K562 (cell line): Measurements from ENCODE around the gene PFKL. TPM values are rescaled to one million over a fixed set of nuclear protein-coding genes. Genes with fewer than 3 reads are reported as not detected.

Experiments
- ATAC-seq: fragments of 200-7000 bp; cut with Tn5 transposase; 3 replicates; pipeline ENCODE4 v1.9.1; 2020; ENCODE audit warnings: moderate library complexity
- BruUV-seq: library from RNA; stranded (reverse); fragments of 400-500 nt; replicated peaks from 2 replicates; lab custom pipeline; 2021; lab: Mats Ljungman, UMichigan
- CTCF ChIA-PET: fragments of 300-600 bp; formaldehyde crosslinking; extraction: SDS; loops from one replicate; lab custom pipeline; 2021; ENCODE audit warnings: low intra/inter-chr PET ratio; lab: Yijun Ruan, JAX
- POLR2A ChIA-PET: fragments of 300-600, 350-650 bp; sonication (Branson Sonifier 250); formaldehyde crosslinking; extraction: SDS; loops from one replicate; lab custom pipeline; 2021; ENCODE audit warnings: antibody characterized with exemption, inconsistent platforms; lab: Yijun Ruan, JAX
- DNase-seq, 4 experiments: peaks; one replicate each; pipeline versions ENCODE4 v3.0.0 to v3.0.0-alpha.2; 2011 to 2018; ENCODE audit warnings: low spot score in 3 of 4, mixed read lengths in 3 of 4; ENCODE audit errors: extremely low read depth in 1 of 4
- FAIRE-seq: peaks from 2 replicates; lab custom pipeline; 2011; peaks lifted over from hg19 to GRCh38; lab: Jason Lieb, UNC
- H2AFZ ChIP-seq: 2 replicates; pipeline ENCODE4 v1.6.0; 2011; ENCODE audit warnings: low read depth, low read length, control low read depth, inconsistent platforms
- H3K27ac ChIP-seq: fragments of 200-600 bp; 3 replicates; pipeline ENCODE4 v1.8.0; 2011; ENCODE audit warnings: low read depth, mild to moderate bottlenecking, control low read depth, inconsistent platforms, low read length, moderate library complexity, mixed read lengths; ENCODE audit errors: extremely low read depth
- H3K27me3 ChIP-seq, 2 experiments: fragments of 300-600 bp in 1 of 2; 2 replicates in 1 of 2; 3 replicates in 1 of 2; pipeline versions ENCODE4 v1.6.0 to v1.8.0; 2011; ENCODE audit warnings: inconsistent platforms in 2 of 2, low read length in 2 of 2, mild to moderate bottlenecking in 1 of 2, mixed read lengths in 1 of 2, moderate library complexity in 1 of 2; ENCODE audit not compliant: control insufficient read depth in 2 of 2, insufficient read depth in 2 of 2
- H3K36me3 ChIP-seq: fragments of 300-600 bp; 3 replicates; pipeline ENCODE4 v1.8.0; 2011; ENCODE audit warnings: mild to moderate bottlenecking, low read length, inconsistent platforms; ENCODE audit not compliant: control insufficient read depth, insufficient read depth
- H3K4me1 ChIP-seq, 2 experiments: fragments of 200-600 bp in 1 of 2; replicated peaks in 1 of 2; 2 replicates in 1 of 2; 3 replicates in 1 of 2; pipeline versions ENCODE4 v1.5.1 to v1.8.0; 2011; ENCODE audit warnings: inconsistent platforms in 2 of 2, low read length in 2 of 2, mild to moderate bottlenecking in 1 of 2, mixed read lengths in 1 of 2, moderate library complexity in 1 of 2; ENCODE audit not compliant: control insufficient read depth in 2 of 2, insufficient read depth in 2 of 2
- H3K4me2 ChIP-seq: 2 replicates; pipeline ENCODE4 v1.6.1; 2011; ENCODE audit warnings: low read length, control low read depth, inconsistent platforms, mixed read lengths; ENCODE audit not compliant: insufficient read depth
- H3K4me3 ChIP-seq: fragments of 200-600 bp; sonication (generic), shearing (Covaris generic); 2 replicates; pipeline ENCODE4 v1.5.1; 2016; ENCODE audit warnings: control low read depth, inconsistent platforms
- H3K79me2 ChIP-seq: fragments of 200-600 bp; 3 replicates; pipeline ENCODE4 v1.8.0; 2011; ENCODE audit warnings: low read length, inconsistent platforms; ENCODE audit not compliant: control insufficient read depth, insufficient read depth
- H3K9ac ChIP-seq, 2 experiments: 2 replicates each; pipeline versions ENCODE4 v1.6.0 to v1.6.1; 2011; ENCODE audit warnings: low read depth in 2 of 2, low read length in 2 of 2, control low read depth in 1 of 2, inconsistent platforms in 1 of 2, mild to moderate bottlenecking in 1 of 2, mixed read lengths in 1 of 2; ENCODE audit not compliant: insufficient read depth in 1 of 2
- H3K9me1 ChIP-seq: one replicate; pipeline ENCODE4 v1.6.0; 2011; ENCODE audit warnings: inconsistent platforms, mild to moderate bottlenecking, low read length, moderate library complexity; ENCODE audit not compliant: control insufficient read depth, insufficient read depth
- H3K9me3 ChIP-seq: replicated peaks from 2 replicates; pipeline ENCODE4 v1.5.1; 2011; ENCODE audit warnings: low read depth, low read length, inconsistent platforms; ENCODE audit not compliant: control insufficient read depth, insufficient read depth
- H4K20me1 ChIP-seq: replicated peaks from 2 replicates; pipeline ENCODE4 v1.6.1; 2011; ENCODE audit warnings: low read length, inconsistent platforms, mixed read lengths; ENCODE audit not compliant: control insufficient read depth, insufficient read depth
- POLR2AphosphoS2 ChIP-seq: IDR thresholded peaks from 2 replicates; pipeline ENCODE4 v1.6.1; 2012; ENCODE audit warnings: low read length, improper control_type of control experiment
- ZBTB17 ChIP-seq: fragments of 450-650 bp; formaldehyde crosslinking; IDR thresholded peaks from 2 replicates; pipeline ENCODE4 v1.4.0; 2020; ENCODE audit warnings: mild to moderate bottlenecking
- WGBS: fragments of 100-300 bp; shearing (Covaris generic); methylation state at CpG from one replicate; pipeline ENCODE4 v1.1.6; 2016; ENCODE audit warnings: low coverage, mixed read lengths; ENCODE audit not compliant: insufficient coverage; ENCODE audit errors: missing lambda C conversion rate; 5-methylcytosine and 5-hydroxymethylcytosine counted together
- in situ Hi-C: fragments of 300-500 bp; cut with MboI; formaldehyde crosslinking; loops from 4 replicates; pipeline ENCODE4 v1.15.0; 2018; ENCODE audit warnings: inconsistent platforms, mixed read lengths
- intact Hi-C: fragments of 100-400 bp; cut with micrococcal nuclease; formaldehyde crosslinking; loops from 2 replicates; pipeline ENCODE4 v1.14.2; 2022
- polyA plus RNA-seq, 8 experiments: library from polyadenylated mRNA; depleted of rRNA in 4 of 8; stranded (reverse) in 5 of 8; unstranded in 3 of 8; fragments of >200 nt; fragmentation: Nextera tagmentation in 2 of 8; fragmentation: Illumina TruSeq in 1 of 8; extraction: Ambion mirVana in 2 of 8; extraction: Trizol in 1 of 8; gene quantifications; 2 replicates each; pipeline versions ENCODE4 v1.2.1 to v1.2.3, GENCODE V29; 2011 to 2014; ENCODE audit warnings: inconsistent platforms in 1 of 8, missing spikeins in 1 of 8
- total RNA-seq, 7 experiments: library from RNA; depleted of rRNA in 6 of 7; stranded (reverse); fragments of >200 nt in 6 of 7; fragmentation: Illumina TruSeq in 2 of 7; extraction: Trizol in 2 of 7; gene quantifications; 2 replicates each; pipeline versions ENCODE4 v1.2.1 to v1.2.3, GENCODE V29; 2011 to 2021; ENCODE audit warnings: low replicate concordance in 1 of 7
- TF ChIP-seq, protein P1 (sequence below): fragments of 450-650 bp; IDR thresholded peaks from 2 replicates; pipeline ENCODE4 v1.6.1; 2018; ENCODE audit warnings: mild to moderate bottlenecking, low read depth; ENCODE audit not compliant: partially characterized antibody

The PFKL gene
- total and polyA plus RNA-seq, 9 of the 15 experiments (the other 6 are each of a cell fraction or from before 2014, with no cell fraction given) = 1.1 to 124 (median 45.6) TPM

DNA sequence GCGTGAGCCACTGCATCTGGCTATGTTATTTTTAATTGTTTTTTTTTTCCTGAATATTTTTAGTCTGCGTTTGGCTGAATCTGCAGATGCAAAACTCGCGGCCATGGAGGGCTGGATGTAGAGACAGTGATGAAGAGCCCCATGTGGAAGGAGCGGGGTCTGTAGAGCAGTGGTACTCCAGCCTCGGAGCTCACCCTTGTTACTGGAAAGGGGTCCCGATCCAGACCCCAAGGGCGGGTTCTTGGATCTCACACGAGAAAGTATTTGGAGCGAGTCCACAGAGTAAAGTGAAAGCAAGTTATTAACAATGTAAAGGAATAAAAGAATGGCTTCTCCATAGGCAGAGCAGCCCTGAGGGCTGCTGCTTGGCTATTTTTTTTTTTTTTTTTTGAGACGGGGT, 56.3 kb downstream of the PFKL start:
- ATAC-seq (no peak), DNase-seq (no peak), FAIRE-seq (no peak)
- Histone ChIP-seq H3K4me1 (peaks cover 0 to 4% of the 10 kb centered on the region in 2 experiments; a peak in 1 of 5 replicates), H3K36me3 (no peaks in the 10 kb centered on the region), H3K79me2 (no peaks in the 10 kb centered on the region), H4K20me1 (no peaks in the 10 kb centered on the region; the same call in 1 of the 2 replicates), H3K9me3 (peaks cover 1% of the 10 kb centered on the region; the same call in 1 of the 2 replicates), H3K27ac (no peak overlapping the region), H3K4me2 (no peak overlapping the region), H2AFZ (no peak overlapping the region), H3K9ac (no peak overlapping the region), H3K4me3 (no peak overlapping the region), H3K9me1 (no peaks in the 10 kb centered on the region), H3K27me3 (peaks cover 64 to 91% of the 10 kb centered on the region in 2 experiments)
- ChIA-PET POLR2A (no interaction called here), CTCF (no interaction called here)
- intact Hi-C loops (no loop called here), in situ Hi-C loops (no loop called here)
- BruUV-seq = no TSS peak
- no peak for TF ChIP-seq POLR2AphosphoS2
- 2% methylated on average over 11 of the region's 11 CpGs for WGBS

DNA sequence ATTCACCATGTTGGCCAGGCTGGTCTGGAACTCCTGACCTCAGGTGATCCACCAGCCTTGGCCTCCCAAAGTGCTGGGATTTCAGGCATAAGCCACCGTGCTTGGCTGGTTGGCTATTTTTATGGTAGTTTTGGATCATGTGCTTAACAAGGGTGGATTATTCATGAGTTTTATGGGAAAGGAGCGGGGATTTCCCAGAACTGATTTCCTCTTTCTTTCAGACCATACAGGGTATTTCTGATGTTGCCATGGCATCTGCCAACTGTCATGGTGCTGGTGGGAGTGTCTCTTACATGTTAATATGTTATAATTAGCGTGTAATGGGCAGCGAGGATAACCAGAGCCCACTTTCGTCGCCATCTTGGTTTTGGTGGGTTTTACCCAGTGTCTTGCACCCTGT, 56.8 kb downstream of the PFKL start:
- intact Hi-C loops = no loop called here
- H4K20me1 ChIP-seq = no peaks in the 10 kb centered on the region; the same call in 1 of the 2 replicates

More for the DNA sequence above, 56.8 kb downstream of the PFKL start:
- FAIRE-seq (no peak), ATAC-seq (no peak), DNase-seq (no peak)
- under 1% methylated on average over 6 of the region's 6 CpGs for WGBS
- TF ChIP-seq, protein P1, sequence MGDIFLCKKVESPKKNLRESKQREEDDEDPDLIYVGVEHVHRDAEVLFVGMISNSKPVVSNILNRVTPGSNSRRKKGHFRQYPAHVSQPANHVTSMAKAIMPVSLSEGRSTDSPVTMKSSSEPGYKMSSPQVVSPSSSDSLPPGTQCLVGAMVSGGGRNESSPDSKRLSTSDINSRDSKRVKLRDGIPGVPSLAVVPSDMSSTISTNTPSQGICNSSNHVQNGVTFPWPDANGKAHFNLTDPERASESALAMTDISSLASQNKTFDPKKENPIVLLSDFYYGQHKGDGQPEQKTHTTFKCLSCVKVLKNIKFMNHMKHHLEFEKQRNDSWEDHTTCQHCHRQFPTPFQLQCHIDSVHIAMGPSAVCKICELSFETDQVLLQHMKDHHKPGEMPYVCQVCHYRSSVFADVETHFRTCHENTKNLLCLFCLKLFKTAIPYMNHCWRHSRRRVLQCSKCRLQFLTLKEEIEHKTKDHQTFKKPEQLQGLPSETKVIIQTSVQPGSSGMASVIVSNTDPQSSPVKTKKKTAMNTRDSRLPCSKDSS = no peak
- no peak for TF ChIP-seq ZBTB17 (CRISPR knock-in tag)
- no peak overlapping the region for H3K4me3 ChIP-seq
- H3K4me2 ChIP-seq = no peak overlapping the region
- H3K9ac ChIP-seq = no peak overlapping the region
- H3K79me2 ChIP-seq = no peaks in the 10 kb centered on the region
- H3K36me3 ChIP-seq = no peaks in the 10 kb centered on the region
- POLR2A ChIA-PET = no interaction called here
- no peak overlapping the region for H2AFZ ChIP-seq
- H3K27ac ChIP-seq = no peak overlapping the region
- H3K4me1 ChIP-seq = 0 out of 5 replicates have a peak, but pooled peaks cover 0 to 4% of the 10 kb centered on the region in 2 experiments
- CTCF ChIA-PET = no interaction called here
- in situ Hi-C loops = no loop called here
- no peaks in the 10 kb centered on the region for H3K9me1 ChIP-seq
- no TSS peak for BruUV-seq
- H3K9me3 ChIP-seq = peaks cover 1% of the 10 kb centered on the region; the same call in 1 of the 2 replicates
- H3K27me3 ChIP-seq = peaks cover 62 to 88% of the 10 kb centered on the region in 2 experiments
